Measurements from ENCODE around the gene PPP2R3A. TPM values are rescaled to one million over a fixed set of nuclear protein-coding genes. Genes with fewer than 3 reads are reported as not detected.

PPP2R3A gene
- total and polyA plus RNA-seq, 2 donors from 2014 or later = 16.6 to 71.9 TPM

GRCh38 chr3:136050250-136050649, 84.7 kb downstream of the PPP2R3A start:
- H3K9ac ChIP-seq (ENCODE audit: low read length in 3 of 3) = no peak overlapping the region
- FAIRE-seq (no peak), DNase-seq (no peak)
- H3K9me3 ChIP-seq (ENCODE audit: control insufficient read depth in 2 of 3, insufficient read depth in 1 of 3, low read length in 3 of 3) = no peaks in the 10 kb centered on the region
- H3K27ac ChIP-seq (ENCODE audit: low read depth in 2 of 2, low read length in 2 of 2) = no peak overlapping the region
- no peak overlapping the region for H3K4me3 ChIP-seq (ENCODE audit: low read length in 3 of 3)
- no peak for TF ChIP-seq CTCF (IDR thresholded peaks at IDR 0.05; ENCODE audit: borderline replicate concordance, extremely low read depth, insufficient read depth)
- no peaks in the 10 kb centered on the region for H3K27me3 ChIP-seq (ENCODE audit: control insufficient read depth, insufficient read depth, low read length)
- peaks cover 3 to 31% (median 24%) of the 10 kb centered on the region in 3 donors for H3K36me3 ChIP-seq (ENCODE audit: control insufficient read depth in 2 of 3, insufficient read depth in 3 of 3, low read length in 3 of 3)
- intact Hi-C loops (cut with DNase I) = no loop called here
- no peaks in the 10 kb centered on the region for H3K4me1 ChIP-seq (ENCODE audit: control insufficient read depth in 2 of 3, insufficient read depth in 2 of 3, low read depth in 1 of 3, low read length in 3 of 3)

GRCh38 chr3:136055491-136055890, 90.0 kb downstream of the PPP2R3A start:
- no peak overlapping the region for H3K4me3 ChIP-seq (ENCODE audit: low read length in 3 of 3)
- H3K9me3 ChIP-seq (ENCODE audit: control insufficient read depth in 2 of 3, insufficient read depth in 1 of 3, low read length in 3 of 3) = no peaks in the 10 kb centered on the region
- TF ChIP-seq CTCF (IDR thresholded peaks at IDR 0.05; ENCODE audit: borderline replicate concordance, extremely low read depth, insufficient read depth) = no peak
- no peak overlapping the region for H3K9ac ChIP-seq (ENCODE audit: low read length in 3 of 3)
- H3K27me3 ChIP-seq (ENCODE audit: control insufficient read depth, insufficient read depth, low read length) = no peaks in the 10 kb centered on the region
- no peaks in the 10 kb centered on the region for H3K4me1 ChIP-seq (ENCODE audit: control insufficient read depth in 2 of 3, insufficient read depth in 2 of 3, low read depth in 1 of 3, low read length in 3 of 3)
- FAIRE-seq (no peak), DNase-seq (no peak)
- H3K36me3 ChIP-seq (ENCODE audit: control insufficient read depth in 2 of 3, insufficient read depth in 3 of 3, low read length in 3 of 3) = peaks cover 0 to 20% (median 7%) of the 10 kb centered on the region in 3 donors
- H3K27ac ChIP-seq (ENCODE audit: low read depth in 2 of 2, low read length in 2 of 2) = no peak overlapping the region
- intact Hi-C loops (cut with DNase I) = no loop called here

DNA sequence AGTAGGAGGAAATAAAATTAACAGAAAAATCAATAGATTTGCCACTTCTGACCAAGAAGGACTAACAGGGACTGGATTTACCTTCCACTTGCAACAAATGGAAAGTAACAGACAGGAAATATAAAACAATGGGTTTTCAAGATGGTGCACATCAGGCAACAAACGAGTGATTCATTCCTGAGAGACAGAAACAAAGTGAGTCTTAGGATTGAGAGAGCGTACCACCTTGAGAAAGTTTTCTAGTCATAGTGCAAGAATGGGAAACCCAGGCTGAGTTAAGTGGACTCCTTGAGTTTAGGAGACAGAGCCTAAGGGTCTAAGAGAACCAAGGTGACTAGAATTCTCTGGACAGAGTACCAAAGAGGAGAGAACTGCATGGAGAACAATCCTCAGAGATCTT, 101.7 kb downstream of the PPP2R3A start:
- intact Hi-C loops (cut with DNase I) = no loop called here
- Histone ChIP-seq H3K36me3 (ENCODE audit: control insufficient read depth in 2 of 3, insufficient read depth in 3 of 3, low read length in 3 of 3) (peaks cover 0 to 4% (median 0%) of the 10 kb centered on the region in 3 donors), H3K4me1 (ENCODE audit: control insufficient read depth in 2 of 3, insufficient read depth in 2 of 3, low read depth in 1 of 3, low read length in 3 of 3) (no peaks in the 10 kb centered on the region), H3K4me3 (ENCODE audit: low read length in 3 of 3) (no peak overlapping the region), H3K27ac (ENCODE audit: low read depth in 2 of 2, low read length in 2 of 2) (no peak overlapping the region), H3K9me3 (ENCODE audit: control insufficient read depth in 2 of 3, insufficient read depth in 1 of 3, low read length in 3 of 3) (no peaks in the 10 kb centered on the region), H3K9ac (ENCODE audit: low read length in 3 of 3) (no peak overlapping the region), H3K27me3 (ENCODE audit: control insufficient read depth, insufficient read depth, low read length) (no peaks in the 10 kb centered on the region)
- TF ChIP-seq CTCF (IDR thresholded peaks at IDR 0.05; ENCODE audit: borderline replicate concordance, extremely low read depth, insufficient read depth) = no peak
- FAIRE-seq (no peak), DNase-seq (no peak)

DNA sequence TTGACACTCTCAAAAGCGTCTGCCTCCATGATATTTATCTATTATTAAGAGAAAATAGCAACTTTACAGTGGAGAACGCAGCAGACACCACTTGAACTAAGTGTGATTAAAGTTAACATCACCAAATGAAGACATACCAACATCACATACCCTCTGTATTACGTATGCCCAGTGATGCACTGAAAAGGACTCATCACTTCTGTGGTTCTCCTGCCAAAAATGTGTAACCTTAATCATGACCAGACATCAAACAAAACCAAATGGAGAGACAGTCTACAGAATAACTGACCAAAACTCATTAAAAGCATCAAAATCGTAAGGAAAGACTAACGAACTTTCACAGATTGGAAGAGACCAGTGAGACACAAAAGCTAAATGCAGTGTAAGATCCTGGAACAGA, 103.2 kb downstream of the PPP2R3A start:
- H3K27ac ChIP-seq (ENCODE audit: low read depth in 2 of 2, low read length in 2 of 2) = no peak overlapping the region
- intact Hi-C loops (cut with DNase I) = no loop called here
- no peak for TF ChIP-seq CTCF (IDR thresholded peaks at IDR 0.05; ENCODE audit: borderline replicate concordance, extremely low read depth, insufficient read depth)
- no peak for FAIRE-seq
- no peak overlapping the region for H3K4me3 ChIP-seq (ENCODE audit: low read length in 3 of 3)
- H3K27me3 ChIP-seq (ENCODE audit: control insufficient read depth, insufficient read depth, low read length) = no peaks in the 10 kb centered on the region
- no peaks in the 10 kb centered on the region for H3K9me3 ChIP-seq (ENCODE audit: control insufficient read depth in 2 of 3, insufficient read depth in 1 of 3, low read length in 3 of 3)
- no peak for DNase-seq
- H3K9ac ChIP-seq (ENCODE audit: low read length in 3 of 3) = no peak overlapping the region
- H3K36me3 ChIP-seq (ENCODE audit: control insufficient read depth in 2 of 3, insufficient read depth in 3 of 3, low read length in 3 of 3) = peaks cover 0 to 4% (median 0%) of the 10 kb centered on the region in 3 donors
- no peaks in the 10 kb centered on the region for H3K4me1 ChIP-seq (ENCODE audit: control insufficient read depth in 2 of 3, insufficient read depth in 2 of 3, low read depth in 1 of 3, low read length in 3 of 3)

Measured in kidney (tissue), 14 donors.